ENCODE data around the gene SLK. TPM values are rescaled to one million over a fixed set of nuclear protein-coding genes. Genes with fewer than 3 reads are reported as not detected.
A peak's percentile ranks its signal among the peaks of the same experiment; 100 is the strongest.

Gene SLK
- polyA plus RNA-seq, 2 of the 4 experiments (the other 2 are of a cell fraction), result 23.3 to 29.2 TPM

- H3K4me3 ChIP-seq, result no peak overlapping the region
- H3K9me3 ChIP-seq, result peaks cover 10% of the 10 kb centered on the region; the same call in 2 of the 3 replicates
- H3K4me2 ChIP-seq, result no peak overlapping the region
- CTCF ChIA-PET, result interaction anchor here (0.5 kb wide), 1 partner anchor 70 kb away, joined by 3 read pairs; no protein-coding TSS in a partner anchor
- H3K27ac ChIP-seq, result 0 out of 6 replicates have a peak overlapping the region, but pooled peaks of 1 of the 2 experiments have one; percentile 10
- DNase-seq (ENCODE audit: low read depth in 1 of 2, low spot score in 1 of 2), result no peak
- TF ChIP-seq EHF (CRISPR knock-in tag; IDR thresholded peaks at IDR 0.05) (no peak), HES2 (IDR thresholded peaks at IDR 0.05) (no peak), FOSB (CRISPR knock-in tag; IDR thresholded peaks at IDR 0.05) (no peak), NR3C1 (IDR thresholded peaks at IDR 0.05) (no peak), HOXA7 (CRISPR knock-in tag; IDR thresholded peaks at IDR 0.05) (no peak), RAD21 (conservative IDR thresholded peaks at IDR 0.05 in 1 of 2, IDR thresholded peaks at IDR 0.05 in 1 of 2) (no peak), CEBPB (IDR thresholded peaks at IDR 0.05) (no peak), USF2 (IDR thresholded peaks at IDR 0.05) (no peak), MAZ (IDR thresholded peaks at IDR 0.05; ENCODE audit: borderline replicate concordance, low read depth, low read length) (no peak), ELK1 (IDR thresholded peaks at IDR 0.05; ENCODE audit: low read depth, low read length) (no peak), BCL3 (IDR thresholded peaks at IDR 0.05) (no peak), ATOH8 (CRISPR knock-in tag; IDR thresholded peaks at IDR 0.05; ENCODE audit: low read depth) (no peak), CBX8 (IDR thresholded peaks at IDR 0.05) (no peak), BHLHE40 (IDR thresholded peaks at IDR 0.05; ENCODE audit: low read depth, low read length) (no peak), EHMT2 (IDR thresholded peaks at IDR 0.05; ENCODE audit: low read depth) (no peak), JUNB (IDR thresholded peaks at IDR 0.05) (no peak), GATA3 (IDR thresholded peaks at IDR 0.05; ENCODE audit: borderline replicate concordance) (no peak), MAX (IDR thresholded peaks at IDR 0.05) (no peak)
- H3K4me1 ChIP-seq, result peaks cover 21% of the 10 kb centered on the region
- POLR2A ChIA-PET, result interaction anchor here (2.3 kb wide), 1 partner anchor 11 kb away, joined by 10 read pairs; no protein-coding TSS in a partner anchor
- ATAC-seq, result no peak
- no peak for FAIRE-seq
- WGBS (ENCODE audit: missing lambda C conversion rate), result 91% methylated on average over 1 of the region's 1 CpG
These were observed 47.3 kb upstream of the SLK start for GRCh38 chr10:103919648-103920025.

GRCh38 chr10:103921248-103921647, 45.7 kb upstream of the SLK start:
- FAIRE-seq, result no peak
- ATAC-seq, result no peak
- Histone ChIP-seq H3K4me1 (peaks cover 15% of the 10 kb centered on the region), H3K4me2 (no peak overlapping the region), H3K9me3 (no peaks in the 10 kb centered on the region), H3K4me3 (no peak overlapping the region), H3K27ac (no peak overlapping the region)
- ChIA-PET CTCF (interaction anchor here (1.1 to 1.4 kb wide), 4 partner anchors 19 to 43 kb away, joined by 3 read pairs; no protein-coding TSS in a partner anchor), POLR2A (no interaction called here)
- TF ChIP-seq ATOH8 (CRISPR knock-in tag; IDR thresholded peaks at IDR 0.05; ENCODE audit: low read depth) (no peak), FOSB (CRISPR knock-in tag; IDR thresholded peaks at IDR 0.05) (no peak), CBX2 (IDR thresholded peaks at IDR 0.05; ENCODE audit: borderline replicate concordance, low read depth) (no peak), PBX3 (IDR thresholded peaks at IDR 0.05) (no peak), NR3C1 (IDR thresholded peaks at IDR 0.05) (no peak), RARB (CRISPR knock-in tag; IDR thresholded peaks at IDR 0.05) (no peak), ZFP36 (IDR thresholded peaks at IDR 0.05; ENCODE audit: borderline replicate concordance, partially characterized antibody) (no peak), MYC (IDR thresholded peaks at IDR 0.05; ENCODE audit: borderline replicate concordance, low read length) (no peak), E2F6 (IDR thresholded peaks at IDR 0.05; ENCODE audit: borderline replicate concordance, low read depth) (no peak), RNF2 (IDR thresholded peaks at IDR 0.05; ENCODE audit: borderline replicate concordance, low read depth) (no peak), POLR2A (IDR thresholded peaks at IDR 0.05; ENCODE audit: low read length) (no peak), HOXB13 (CRISPR knock-in tag; IDR thresholded peaks at IDR 0.05; ENCODE audit: low read depth) (no peak), RFX5 (IDR thresholded peaks at IDR 0.05) (no peak), JUN (IDR thresholded peaks at IDR 0.05) (no peak), EHMT2 (IDR thresholded peaks at IDR 0.05; ENCODE audit: low read depth) (no peak), HOXA7 (CRISPR knock-in tag; IDR thresholded peaks at IDR 0.05) (no peak), HEYL (CRISPR knock-in tag; IDR thresholded peaks at IDR 0.05) (no peak), MAX (IDR thresholded peaks at IDR 0.05) (no peak), NFE2L2 (conservative IDR thresholded peaks at IDR 0.05; ENCODE audit: low read length) (no peak)
- DNase-seq (ENCODE audit: low read depth in 1 of 2, low spot score in 1 of 2), result no peak
- 89% methylated on average over 1 of the region's 1 CpG for WGBS (ENCODE audit: missing lambda C conversion rate)

Data from A549 (cell line).